Posterior vena cava (tissue), 2 donors: ENCODE measurements around the gene SPAG5. TPM values are rescaled to one million over a fixed set of nuclear protein-coding genes. Genes with fewer than 3 reads are reported as not detected.
"Not testable (repeated sequence)": the region's sequence is repeated elsewhere in the genome, so short reads cannot be mapped to it uniquely, and the experiment has no call there.

Experiments used
- DNase-seq: peaks from one replicate; pipeline ENCODE4 v3.0.0-alpha.2; 2020; ENCODE audit warnings: low spot score
- intact Hi-C, 2 donors: fragments of 100-400 bp; cut with DNase I; formaldehyde crosslinking; loops; one replicate each; pipeline versions ENCODE4 v1.14.1 to v1.14.2; 2022 to 2023
- total RNA-seq, 2 donors: library from RNA; stranded (reverse); fragmentation: NEBNext Ultra II Directional; extraction: Animal tissue kit (Norgen Biotek cat#: 25700); gene quantifications; one replicate each; pipeline ENCODE4 v1.2.1, GENCODE V29; 2021
- donor health status: DM: yes; HTN: yes; CAD: no.
- donor health status: DM: yes; HTN: yes; CAD: no.

Gene SPAG5
- total RNA-seq, 2 donors from 2014 or later: 1.8 to 1.9 TPM

- no peak for DNase-seq
Observed at GRCh38 chr17:28612936-28613872, 14.4 kb upstream of the SPAG5 start.

GRCh38 chr17:28612531-28612930 is 13.7 kb upstream of the SPAG5 start:
- intact Hi-C loops: loop anchor here in 1 of 2 donors (5.0 kb wide), 1 partner anchor 115 kb away; no protein-coding TSS in a partner anchor
- no peak for DNase-seq

More at GRCh38 chr17:28612936-28613872, 14.4 kb upstream of the SPAG5 start:
- intact Hi-C loops: loop anchor here in 1 of 2 donors (5.0 kb wide), 1 partner anchor 116 kb away; no protein-coding TSS in a partner anchor

GRCh38 chr17:28610376-28610775 is 11.6 kb upstream of the SPAG5 start:
- intact Hi-C loops: loop anchor here in 1 of 2 donors (5.0 kb wide), 1 partner anchor 113 kb away; no protein-coding TSS in a partner anchor
- no peak for DNase-seq

GRCh38 chr17:28604031-28604430 is 5.2 kb upstream of the SPAG5 start:
- DNase-seq, intact Hi-C loops: not testable (repeated sequence)

- peak; percentile 91 for DNase-seq
- intact Hi-C loops: no loop called here
Observed at GRCh38 chr17:28599311-28600184, 723 bp upstream of the SPAG5 start.

GRCh38 chr17:28598389-28598788 is 436 bp downstream of the SPAG5 start:
- no peak for DNase-seq

GRCh38 chr17:28597606-28598383 is 1.0 kb downstream of the SPAG5 start:
- DNase-seq: no peak
- intact Hi-C loops: no loop called here

More at GRCh38 chr17:28598389-28598788, 436 bp downstream of the SPAG5 start:
- intact Hi-C loops: no loop called here

GRCh38 chr17:28592260-28592659 is 6.6 kb downstream of the SPAG5 start:
- intact Hi-C loops: no loop called here
- DNase-seq: no peak

- intact Hi-C loops: no loop called here
- DNase-seq: no peak
Observed at GRCh38 chr17:28585851-28586250, 13.0 kb downstream of the SPAG5 start.

GRCh38 chr17:28584434-28584833 is 14.4 kb downstream of the SPAG5 start:
- intact Hi-C loops: no loop called here
- no peak for DNase-seq

GRCh38 chr17:28582513-28582912 is 16.3 kb downstream of the SPAG5 start:
- intact Hi-C loops: no loop called here
- no peak for DNase-seq

- no peak for DNase-seq
- intact Hi-C loops: no loop called here
Observed at GRCh38 chr17:28580959-28581358, 17.9 kb downstream of the SPAG5 start.

GRCh38 chr17:28579526-28579925 is 19.3 kb downstream of the SPAG5 start:
- intact Hi-C loops: no loop called here
- no peak for DNase-seq

- intact Hi-C loops: no loop called here
- no peak for DNase-seq
Observed at GRCh38 chr17:28578246-28579195, 20.3 kb downstream of the SPAG5 start.

- no peak for DNase-seq
- intact Hi-C loops: no loop called here
Observed at GRCh38 chr17:28577466-28577824, 21.4 kb downstream of the SPAG5 start.

GRCh38 chr17:28576758-28577465 is 21.9 kb downstream of the SPAG5 start, which contains the start of gene ALDOC:
TSS of gene ALDOC (minus strand) at chr17:28576895. CDS start at chr17:28575532, 1,363 bp downstream.
- intact Hi-C loops: no loop called here
- DNase-seq: peak; percentile 99

GRCh38 chr17:28576016-28576415 is 22.8 kb downstream of the SPAG5 start:
- not testable (repeated sequence) for DNase-seq

More at GRCh38 chr17:28576016-28576415, 22.8 kb downstream of the SPAG5 start:
- intact Hi-C loops: not testable (repeated sequence)
